Uterus (tissue), 4 donors: Measurements from ENCODE around the gene DDA1. TPM values are rescaled to one million over a fixed set of nuclear protein-coding genes. Genes with fewer than 3 reads are reported as not detected.

ENCODE experiments used
- DNase-seq, 2 donors: peaks; one replicate each; pipeline ENCODE4 v3.0.0-alpha.2; 2019 to 2020
- H3K27ac ChIP-seq, 2 donors: fragments of 200-600 bp; sonication (generic); 1 replicate in 1 of 2; 2 replicates in 1 of 2; pipeline ENCODE4 v1.5.1; 2016 to 2018
- H3K27me3 ChIP-seq, 2 donors: fragments of 200-600 bp; sonication (generic); one replicate each; pipeline ENCODE4 v1.5.1; 2018 to 2019; ENCODE audit warnings: control low read depth in 1 of 2
- H3K36me3 ChIP-seq, 2 donors: fragments of 200-600 bp; sonication (generic); one replicate each; pipeline ENCODE4 v1.5.1; 2019; ENCODE audit warnings: control low read depth in 1 of 2
- H3K4me1 ChIP-seq, 2 donors: fragments of 200-600 bp; sonication (generic); one replicate each; pipeline ENCODE4 v1.5.1; 2018 to 2019; ENCODE audit warnings: control low read depth in 1 of 2
- H3K4me3 ChIP-seq, 2 donors: fragments of 200-600 bp; sonication (generic); 1 replicate in 1 of 2; 2 replicates in 1 of 2; pipeline ENCODE4 v1.5.1; 2018 to 2019; ENCODE audit warnings: mild to moderate bottlenecking in 1 of 2
- H3K9me3 ChIP-seq, 2 donors: fragments of 200-600 bp; sonication (generic); one replicate each; pipeline ENCODE4 v1.5.1; 2019; ENCODE audit warnings: control low read depth in 1 of 2
- POLR2A ChIP-seq, 2 donors: fragments of 450-650 bp; IDR thresholded peaks; one replicate each; pipeline ENCODE4 v1.6.1; 2016; ENCODE audit warnings: antibody characterized with exemption in 2 of 2, mild to moderate bottlenecking in 1 of 2, moderate library complexity in 1 of 2
- intact Hi-C: fragments of 100-400 bp; cut with DNase I; formaldehyde crosslinking; loops from one replicate; pipeline ENCODE4 v1.15.1; 2023; ENCODE audit warnings: low total_unique reads
- total RNA-seq, 4 donors: library from RNA; depleted of rRNA in 3 of 4; stranded (reverse); fragments of >200 nt in 3 of 4; gene quantifications; one replicate each; pipeline versions ENCODE4 v1.1.0 to v1.2.4, GENCODE V29; 2014 to 2023
- TF ChIP-seq, protein P1 (sequence below), 4 experiments: fragments of 200-600 bp in 2 of 4; fragments of 450-650 bp in 2 of 4; sonication (generic) in 2 of 4; IDR thresholded peaks; one replicate each; pipeline ENCODE4 v1.5.1; 2016 to 2019; ENCODE audit warnings: antibody characterized with exemption in 4 of 4, mild to moderate bottlenecking in 2 of 4, moderate library complexity in 1 of 4
- donor health status: DM: yes; HTN: yes; CAD: no.

DDA1 gene
- total RNA-seq, 4 donors from 2014 or later = 2.8 to 22.2 (median 8.9) TPM

DNA sequence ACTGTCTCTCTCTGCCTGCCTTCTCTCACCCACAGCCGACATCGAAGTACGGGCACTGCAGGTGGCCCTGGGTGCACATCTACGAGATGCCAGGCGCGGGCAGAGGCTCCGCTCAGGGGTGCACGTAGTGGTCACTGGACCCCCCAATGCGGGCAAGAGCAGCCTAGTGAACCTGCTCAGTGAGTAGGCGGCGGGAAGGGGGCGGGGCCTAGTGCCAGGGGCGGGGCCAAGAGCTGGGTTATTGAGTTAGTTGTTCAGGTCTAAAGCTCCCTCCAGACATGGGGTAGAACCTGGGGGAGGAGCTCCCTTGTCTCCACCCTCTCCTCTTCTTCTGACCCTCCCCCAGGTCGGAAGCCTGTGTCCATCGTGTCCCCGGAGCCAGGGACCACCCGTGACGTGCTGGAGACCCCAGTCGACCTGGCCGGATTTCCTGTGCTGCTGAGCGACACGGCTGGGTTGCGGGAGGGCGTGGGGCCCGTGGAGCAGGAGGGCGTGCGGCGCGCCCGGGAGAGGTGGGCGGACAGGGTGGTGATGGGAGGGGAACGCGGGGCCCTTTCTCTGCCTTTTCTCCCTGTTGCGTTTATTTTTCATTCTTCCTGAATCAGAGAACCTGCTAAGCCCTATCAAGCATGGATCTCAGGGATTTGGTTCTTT lies 29.9 kb downstream of the DDA1 start:
- no peaks in the 10 kb centered on the region for H3K27me3 ChIP-seq
- H3K27ac ChIP-seq = no peak overlapping the region
- H3K4me3 ChIP-seq = no peak overlapping the region
- no peaks in the 10 kb centered on the region for H3K9me3 ChIP-seq
- intact Hi-C loops = no loop called here
- H3K4me1 ChIP-seq = peaks cover 0 to 10% of the 10 kb centered on the region in 2 donors
- no peaks in the 10 kb centered on the region for H3K36me3 ChIP-seq
- no peak for DNase-seq
- TF ChIP-seq, protein P1, sequence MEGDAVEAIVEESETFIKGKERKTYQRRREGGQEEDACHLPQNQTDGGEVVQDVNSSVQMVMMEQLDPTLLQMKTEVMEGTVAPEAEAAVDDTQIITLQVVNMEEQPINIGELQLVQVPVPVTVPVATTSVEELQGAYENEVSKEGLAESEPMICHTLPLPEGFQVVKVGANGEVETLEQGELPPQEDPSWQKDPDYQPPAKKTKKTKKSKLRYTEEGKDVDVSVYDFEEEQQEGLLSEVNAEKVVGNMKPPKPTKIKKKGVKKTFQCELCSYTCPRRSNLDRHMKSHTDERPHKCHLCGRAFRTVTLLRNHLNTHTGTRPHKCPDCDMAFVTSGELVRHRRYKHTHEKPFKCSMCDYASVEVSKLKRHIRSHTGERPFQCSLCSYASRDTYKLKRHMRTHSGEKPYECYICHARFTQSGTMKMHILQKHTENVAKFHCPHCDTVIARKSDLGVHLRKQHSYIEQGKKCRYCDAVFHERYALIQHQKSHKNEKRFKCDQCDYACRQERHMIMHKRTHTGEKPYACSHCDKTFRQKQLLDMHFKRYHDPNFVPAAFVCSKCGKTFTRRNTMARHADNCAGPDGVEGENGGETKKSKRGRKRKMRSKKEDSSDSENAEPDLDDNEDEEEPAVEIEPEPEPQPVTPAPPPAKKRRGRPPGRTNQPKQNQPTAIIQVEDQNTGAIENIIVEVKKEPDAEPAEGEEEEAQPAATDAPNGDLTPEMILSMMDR (IDR thresholded peaks at IDR 0.05) = no peak
- no peak for TF ChIP-seq POLR2A (IDR thresholded peaks at IDR 0.05)

GRCh38 chr19:17340302-17340870 lies 31.0 kb downstream of the DDA1 start:
- Histone ChIP-seq H3K27me3 (no peaks in the 10 kb centered on the region), H3K36me3 (no peaks in the 10 kb centered on the region), H3K9me3 (no peaks in the 10 kb centered on the region), H3K4me1 (peaks cover 0 to 9% of the 10 kb centered on the region in 2 donors), H3K27ac (no peak overlapping the region), H3K4me3 (no peak overlapping the region)
- TF ChIP-seq POLR2A (IDR thresholded peaks at IDR 0.05) = no peak
- TF ChIP-seq, protein P1 (IDR thresholded peaks at IDR 0.05) = no peak
- intact Hi-C loops = loop anchor here (5.0 kb wide), 1 partner anchor 47 kb away; no protein-coding TSS in a partner anchor
- DNase-seq = no peak

DNA sequence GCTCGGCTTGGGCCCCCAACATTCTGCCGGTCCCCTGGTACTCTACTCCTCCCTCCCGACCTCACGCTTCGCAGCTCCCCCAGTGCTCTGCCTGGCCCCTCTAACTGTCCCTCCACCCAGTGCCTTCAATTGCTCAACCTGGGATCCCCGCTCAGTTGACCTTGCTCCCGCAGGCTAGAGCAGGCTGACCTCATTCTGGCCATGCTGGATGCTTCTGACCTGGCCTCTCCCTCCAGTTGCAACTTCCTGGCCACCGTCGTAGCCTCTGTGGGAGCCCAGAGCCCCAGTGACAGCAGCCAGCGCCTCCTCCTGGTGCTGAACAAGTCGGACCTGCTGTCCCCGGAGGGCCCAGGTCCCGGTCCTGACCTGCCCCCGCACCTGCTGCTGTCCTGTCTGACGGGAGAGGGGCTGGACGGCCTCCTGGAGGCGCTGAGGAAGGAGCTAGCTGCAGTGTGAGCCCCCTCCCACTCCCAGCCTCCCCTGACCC lies 31.6 kb downstream of the DDA1 start:
- Histone ChIP-seq H3K27ac (no peak overlapping the region), H3K4me3 (no peak overlapping the region), H3K36me3 (no peaks in the 10 kb centered on the region), H3K27me3 (no peaks in the 10 kb centered on the region), H3K9me3 (no peaks in the 10 kb centered on the region), H3K4me1 (peaks cover 0 to 9% of the 10 kb centered on the region in 2 donors)
- intact Hi-C loops = loop anchor here (5.0 kb wide), 1 partner anchor 46 kb away; no protein-coding TSS in a partner anchor
- TF ChIP-seq, protein P1 (IDR thresholded peaks at IDR 0.05) = no peak
- TF ChIP-seq POLR2A (IDR thresholded peaks at IDR 0.05) = no peak
- no peak for DNase-seq

DNA sequence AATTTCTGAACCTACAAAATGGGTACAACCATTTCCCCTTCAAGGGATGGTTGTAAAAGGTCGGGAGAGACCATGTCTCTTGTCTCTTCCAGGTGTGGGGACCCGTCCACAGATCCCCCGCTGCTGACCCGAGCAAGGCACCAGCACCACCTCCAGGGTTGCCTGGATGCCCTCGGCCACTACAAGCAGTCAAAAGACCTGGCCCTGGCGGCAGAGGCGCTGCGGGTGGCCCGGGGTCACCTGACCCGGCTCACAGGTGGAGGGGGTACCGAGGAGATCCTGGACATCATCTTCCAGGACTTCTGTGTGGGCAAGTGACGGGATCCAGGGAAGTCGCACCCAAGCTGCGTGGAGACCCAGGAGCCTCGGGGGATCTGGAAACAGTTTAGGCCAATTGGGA lies 32.0 kb downstream of the DDA1 start:
- no peak overlapping the region for H3K27ac ChIP-seq
- H3K9me3 ChIP-seq = no peaks in the 10 kb centered on the region
- no peak overlapping the region for H3K4me3 ChIP-seq
- H3K27me3 ChIP-seq = no peaks in the 10 kb centered on the region
- peaks cover 0 to 9% of the 10 kb centered on the region in 2 donors for H3K4me1 ChIP-seq
- TF ChIP-seq POLR2A (IDR thresholded peaks at IDR 0.05) = no peak
- TF ChIP-seq, protein P1 (IDR thresholded peaks at IDR 0.05) = no peak
- DNase-seq = no peak
- intact Hi-C loops = loop anchor here (5.0 kb wide), 1 partner anchor 46 kb away; no protein-coding TSS in a partner anchor
- H3K36me3 ChIP-seq = no peaks in the 10 kb centered on the region

- Histone ChIP-seq H3K9me3 (no peaks in the 10 kb centered on the region), H3K27ac (no peak overlapping the region), H3K27me3 (no peaks in the 10 kb centered on the region), H3K4me3 (no peak overlapping the region), H3K4me1 (peaks cover 0 to 9% of the 10 kb centered on the region in 2 donors), H3K36me3 (no peaks in the 10 kb centered on the region)
- TF ChIP-seq POLR2A (IDR thresholded peaks at IDR 0.05) = no peak
- TF ChIP-seq, protein P1 (IDR thresholded peaks at IDR 0.05) = no peak
- DNase-seq = no peak
- intact Hi-C loops = loop anchor here (5.0 kb wide), 1 partner anchor 45 kb away; no protein-coding TSS in a partner anchor
These were observed 32.5 kb downstream of the DDA1 start for GRCh38 chr19:17341845-17342244.
